ENCODE measurements around the gene MAT1A.
"Not testable (repeated sequence)": the region's sequence is repeated elsewhere in the genome, so short reads cannot be mapped to it uniquely, and the experiment has no call there.

The MAT1A gene

GRCh38 chr10:80264081-80265056, 25.1 kb downstream of the MAT1A start:
- no peak for DNase-seq

DNA sequence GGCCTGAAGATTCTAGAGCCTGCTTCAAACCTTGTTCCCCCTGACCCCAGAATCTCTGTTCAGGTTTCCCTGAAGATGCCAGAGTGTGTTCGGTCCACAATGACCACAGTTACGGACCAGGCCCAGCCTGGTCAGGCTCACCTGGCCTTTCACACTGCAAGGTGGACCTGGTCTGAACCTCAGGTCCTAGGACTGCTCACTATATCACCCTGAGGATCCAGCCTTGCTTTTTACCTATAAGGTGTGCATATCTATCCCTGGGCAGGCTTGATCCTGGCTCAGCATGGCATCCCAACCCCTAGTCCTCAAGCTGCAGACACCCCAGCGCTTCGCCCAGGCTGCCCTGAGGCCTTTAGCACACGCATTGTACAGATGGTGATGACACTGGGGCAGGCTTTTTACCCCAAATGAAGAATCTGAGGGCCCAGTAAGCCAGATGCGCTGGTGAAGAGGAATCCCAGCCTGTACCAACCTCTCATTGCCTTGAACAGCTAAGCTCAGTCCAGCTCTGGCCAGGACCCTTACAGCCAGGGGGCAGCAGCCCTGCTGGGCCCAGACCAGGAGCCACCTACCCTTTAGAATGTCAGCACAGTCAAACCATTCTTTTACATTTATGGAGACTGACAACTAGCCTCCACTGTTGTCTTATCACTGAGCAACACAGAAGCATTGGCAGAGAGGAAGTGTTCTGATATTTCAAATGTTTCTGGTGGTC, 28.0 kb downstream of the MAT1A start:
- no peak for DNase-seq

GRCh38 chr10:80260295-80261243, 28.9 kb downstream of the MAT1A start:
- no peak for DNase-seq

GRCh38 chr10:80259405-80259871, 30.0 kb downstream of the MAT1A start:
- no peak for DNase-seq

- DNase-seq, result peak; percentile 12
These were observed 32.7 kb downstream of the MAT1A start for GRCh38 chr10:80256798-80257197.

DNA sequence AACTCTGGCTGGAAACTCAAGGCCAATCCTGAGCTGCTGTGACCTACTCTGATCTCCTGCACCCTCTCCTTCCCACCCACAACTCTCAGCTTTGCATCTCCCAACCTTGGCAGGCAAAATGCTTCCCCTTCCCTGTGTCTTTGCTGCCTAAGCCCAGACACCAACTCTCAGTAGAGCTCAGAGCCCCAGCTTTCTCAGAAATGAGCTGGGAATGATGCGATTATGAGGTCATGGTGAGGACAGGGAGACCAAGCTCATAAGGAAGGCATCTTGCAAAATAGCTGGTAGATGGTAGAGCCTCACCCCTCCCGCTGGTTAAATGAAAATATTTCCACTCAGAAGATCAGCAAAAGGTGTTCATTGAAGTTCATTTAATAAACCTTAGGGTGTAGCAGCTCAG, 34.7 kb downstream of the MAT1A start:
- not testable (repeated sequence) for DNase-seq

DNA sequence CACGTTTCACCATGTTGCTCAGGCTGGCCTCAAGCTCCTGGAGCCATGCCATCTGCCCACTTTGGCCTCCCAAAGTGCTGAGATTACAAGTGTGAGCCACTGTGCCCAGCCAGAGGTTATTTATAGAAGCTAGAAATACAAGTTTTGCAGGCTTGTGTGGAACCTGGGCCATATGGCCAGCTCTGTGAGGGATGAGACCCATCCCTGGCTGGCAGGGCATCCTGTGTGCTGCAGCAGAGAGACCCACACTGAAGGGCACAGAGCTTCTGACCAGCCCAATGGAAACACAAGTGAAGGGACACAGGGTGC, 35.5 kb downstream of the MAT1A start:
- peak; percentile 44 for DNase-seq

GRCh38 chr10:80253266-80253962, 36.0 kb downstream of the MAT1A start:
- no peak for DNase-seq

- peak; percentile 69 for DNase-seq
These were observed 37.1 kb downstream of the MAT1A start for GRCh38 chr10:80252296-80252887.

- DNase-seq, result not testable (repeated sequence)
These were observed 37.7 kb downstream of the MAT1A start for GRCh38 chr10:80251703-80252280.

- not testable (repeated sequence) for DNase-seq
These were observed 39.1 kb downstream of the MAT1A start for GRCh38 chr10:80250399-80250798.

GRCh38 chr10:80249906-80250305, 39.6 kb downstream of the MAT1A start:
- not testable (repeated sequence) for DNase-seq

DNA sequence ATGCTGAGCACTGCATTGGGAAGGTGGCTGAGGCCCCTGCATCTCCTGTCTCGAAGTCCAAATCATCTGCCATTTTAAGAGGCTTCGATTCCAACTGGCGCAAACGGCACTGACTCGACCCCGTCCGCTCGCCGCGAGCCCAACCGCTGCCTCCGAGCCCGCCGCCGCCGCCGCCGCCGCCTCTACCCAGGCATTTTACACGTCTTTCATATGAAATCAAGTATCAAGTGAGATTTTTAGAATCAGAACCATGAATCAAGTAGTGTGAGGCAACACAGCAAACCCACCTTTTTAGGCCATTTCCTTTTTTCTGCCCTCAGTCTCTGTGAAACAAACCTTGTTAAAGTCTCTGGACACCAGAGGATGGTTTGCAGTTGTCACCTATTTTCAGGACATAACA, 41.8 kb downstream of the MAT1A start:
- not testable (repeated sequence) for DNase-seq

- DNase-seq, result not testable (repeated sequence)
These were observed 45.1 kb downstream of the MAT1A start for GRCh38 chr10:80244371-80244770.

GRCh38 chr10:80242341-80242740, 47.1 kb downstream of the MAT1A start:
- not testable (repeated sequence) for DNase-seq

- DNase-seq, result not testable (repeated sequence)
These were observed 53.0 kb downstream of the MAT1A start for GRCh38 chr10:80236457-80236856.

DNA sequence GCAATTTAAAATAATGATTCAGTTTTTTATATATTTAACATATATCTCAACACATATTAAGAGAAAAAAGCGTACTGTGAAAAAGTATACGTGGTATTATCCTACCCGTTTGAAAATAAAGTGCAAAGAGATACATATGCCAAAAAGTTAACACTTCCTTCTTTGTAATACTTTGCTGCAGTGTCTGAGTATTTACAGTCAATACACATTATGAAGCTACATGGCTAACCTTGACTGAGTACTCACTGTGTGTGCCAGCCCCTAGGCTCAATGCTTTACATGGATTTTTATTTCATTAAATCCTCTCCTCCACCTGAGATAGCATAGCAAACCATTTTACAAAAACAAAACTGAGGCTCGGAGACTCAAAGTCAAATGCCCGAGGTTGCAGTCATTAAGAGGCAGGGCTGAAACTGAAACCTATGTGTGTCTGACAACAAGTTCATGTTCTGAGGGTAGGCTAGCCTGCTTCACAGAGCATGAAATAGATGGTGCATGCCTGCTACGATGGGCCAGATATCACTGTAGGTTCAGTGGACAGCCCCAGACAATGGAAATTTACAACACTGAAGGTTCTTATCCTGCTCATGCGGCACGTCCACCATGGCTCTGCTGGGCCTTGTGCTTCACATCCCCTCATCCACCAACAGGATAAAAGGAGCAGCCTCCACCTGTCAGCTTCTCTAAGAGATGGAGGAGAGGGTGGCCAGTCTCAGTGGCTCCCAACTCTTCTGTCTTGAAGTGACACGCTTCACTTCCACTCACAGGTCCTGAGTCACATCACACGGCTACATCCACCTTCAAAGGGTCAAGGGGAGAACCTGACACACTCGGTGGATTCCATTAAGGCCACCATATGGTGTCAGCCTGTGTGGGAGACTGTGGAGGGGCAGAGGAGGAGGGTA, 54.9 kb downstream of the MAT1A start:
- DNase-seq, result not testable (repeated sequence)

GRCh38 chr10:80233871-80234270, 55.6 kb downstream of the MAT1A start:
- DNase-seq, result not testable (repeated sequence)

DNA sequence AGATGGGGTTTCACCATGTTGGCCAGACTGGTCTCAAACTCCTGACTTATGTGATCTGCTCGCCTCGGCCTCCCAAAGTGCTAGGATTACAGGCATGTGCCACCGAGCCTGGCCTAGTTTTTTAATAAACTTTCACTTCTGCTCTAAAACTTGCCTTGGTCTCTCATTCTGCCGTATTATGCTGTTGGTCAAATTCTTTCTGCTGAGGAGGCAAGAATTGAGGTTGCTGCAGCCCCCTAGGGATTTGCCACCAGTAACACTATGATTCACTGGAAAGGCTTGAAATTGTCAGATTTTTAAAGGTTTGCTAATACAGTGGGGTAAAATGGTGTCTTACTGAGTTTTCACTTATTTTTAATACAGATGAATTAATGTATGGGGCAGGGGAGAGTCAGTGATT, 62.7 kb downstream of the MAT1A start:
- not testable (repeated sequence) for DNase-seq

GRCh38 chr10:80223031-80223419, 66.4 kb downstream of the MAT1A start:
- not testable (repeated sequence) for DNase-seq
